Putamen (tissue), 1 donor: ENCODE measurements around the gene RPL22L1.
"Not testable (repeated sequence)": the region's sequence is repeated elsewhere in the genome, so short reads cannot be mapped to it uniquely, and the experiment has no call there.

Experiments
- DNase-seq: peaks from one replicate; pipeline ENCODE4 v3.0.0-alpha.2; 2016; ENCODE audit warnings: low spot score

RPL22L1 gene

GRCh38 chr3:170878688-170879087 is 8.7 kb upstream of the RPL22L1 start:
- DNase-seq: not testable (repeated sequence)

GRCh38 chr3:170877311-170877710 is 7.3 kb upstream of the RPL22L1 start:
- not testable (repeated sequence) for DNase-seq

- no peak for DNase-seq
These were observed 6.5 kb upstream of the RPL22L1 start for GRCh38 chr3:170876537-170876936.

GRCh38 chr3:170869239-170869590 is 780 bp downstream of the RPL22L1 start:
- DNase-seq: no peak

GRCh38 chr3:170868577-170869238 is 1.3 kb downstream of the RPL22L1 start:
- DNase-seq: no peak

- DNase-seq: no peak
These were observed 2.7 kb downstream of the RPL22L1 start for GRCh38 chr3:170867143-170867937.

GRCh38 chr3:170866499-170866898 is 3.5 kb downstream of the RPL22L1 start:
- DNase-seq: no peak

GRCh38 chr3:170865209-170866094 is 4.5 kb downstream of the RPL22L1 start:
- DNase-seq: no peak

GRCh38 chr3:170864525-170865208 is 5.3 kb downstream of the RPL22L1 start:
- DNase-seq: no peak

- DNase-seq: no peak
These were observed 6.2 kb downstream of the RPL22L1 start for GRCh38 chr3:170863816-170864215.

- DNase-seq: no peak
These were observed 7.2 kb downstream of the RPL22L1 start for GRCh38 chr3:170862618-170863374.

GRCh38 chr3:170858599-170858998 is 11.4 kb downstream of the RPL22L1 start:
- no peak for DNase-seq

GRCh38 chr3:170852324-170852723 is 17.7 kb downstream of the RPL22L1 start:
- no peak for DNase-seq

- DNase-seq: no peak
These were observed 21.6 kb downstream of the RPL22L1 start for GRCh38 chr3:170848292-170848917.

- DNase-seq: no peak
These were observed 25.6 kb downstream of the RPL22L1 start for GRCh38 chr3:170844377-170844776.

- DNase-seq: no peak
These were observed 29.6 kb downstream of the RPL22L1 start for GRCh38 chr3:170840291-170840859.

GRCh38 chr3:170839518-170840100 is 30.4 kb downstream of the RPL22L1 start:
- no peak for DNase-seq

GRCh38 chr3:170836491-170836890 is 33.5 kb downstream of the RPL22L1 start:
- DNase-seq: no peak

GRCh38 chr3:170835336-170835735 is 34.7 kb downstream of the RPL22L1 start:
- DNase-seq: no peak

- no peak for DNase-seq
These were observed 39.4 kb downstream of the RPL22L1 start for GRCh38 chr3:170830580-170830979.
